OCI-LY3 (cell line): ENCODE data around the gene POU2AF2.

Experiments used
- H2AFZ ChIP-seq: fragments of 200-600, 300-600 bp; shearing (Covaris generic); 2 replicates; pipeline ENCODE4 v1.6.0; 2014; ENCODE audit warnings: antibody characterized with exemption, low read depth, low read length
- H3K27ac ChIP-seq: fragments of 200-600, 300-600 bp; sonication (generic); 2 replicates; pipeline ENCODE4 v1.5.1; 2014; ENCODE audit warnings: mild to moderate bottlenecking, low read length, moderate library complexity, mixed read lengths
- H3K27me3 ChIP-seq: fragments of 200-600, 300-600 bp; sonication (generic); 2 replicates; pipeline ENCODE4 v1.6.1; 2014; ENCODE audit warnings: low read depth, low read length, mixed read lengths
- H3K36me3 ChIP-seq: fragments of 200-600, 300-600 bp; sonication (generic); replicated peaks from 2 replicates; pipeline ENCODE3; 2014; ENCODE audit warnings: low read depth, low read length, mixed read lengths
- H3K4me1 ChIP-seq: fragments of 300-600, 200-600 bp; sonication (generic); 2 replicates; pipeline ENCODE4 v1.6.1; 2014; ENCODE audit warnings: low read length, mixed read lengths
- H3K4me2 ChIP-seq: fragments of 200-600, 300-600 bp; sonication (generic); 2 replicates; pipeline ENCODE4 v1.6.1; 2014; ENCODE audit warnings: low read length, mixed read lengths
- H3K4me3 ChIP-seq: fragments of 300-600, 200-600 bp; sonication (generic); 2 replicates; pipeline ENCODE4 v1.5.1; 2014; ENCODE audit warnings: antibody characterized with exemption, mild to moderate bottlenecking, low read length, moderate library complexity
- H3K79me2 ChIP-seq: fragments of 300-600, 200-600 bp; shearing (Covaris generic); 2 replicates; pipeline ENCODE4 v1.6.1; 2014; ENCODE audit warnings: mild to moderate bottlenecking, low read length, mixed read lengths
- H3K9ac ChIP-seq: fragments of 300-600, 200-600 bp; shearing (Covaris generic); 2 replicates; pipeline ENCODE4 v1.6.0; 2014; ENCODE audit warnings: mild to moderate bottlenecking, low read length, moderate library complexity
- H3K9me3 ChIP-seq: fragments of 200-600, 300-600 bp; shearing (Covaris generic); 2 replicates; pipeline ENCODE4 v1.6.1; 2014; ENCODE audit warnings: low read length, mixed read lengths; ENCODE audit not compliant: insufficient read depth
- H4K20me1 ChIP-seq: fragments of 200-600, 300-600 bp; sonication (generic); 2 replicates; pipeline ENCODE4 v1.6.1; 2016; ENCODE audit warnings: low read length, mixed read lengths; ENCODE audit not compliant: insufficient read depth
- EZH2phosphoT487 ChIP-seq: fragments of 200-600 bp; shearing (Covaris generic); IDR thresholded peaks from 2 replicates; pipeline ENCODE4 v1.6.1; 2018; ENCODE audit warnings: antibody characterized with exemption, mixed run types, low read depth
- TF ChIP-seq, protein P1 (sequence below): fragments of 200-600, 300-600 bp; sonication (generic); IDR thresholded peaks from 2 replicates; pipeline ENCODE4 v1.5.1; 2014; ENCODE audit warnings: antibody characterized with exemption, low read length, low read depth

POU2AF2 gene

DNA sequence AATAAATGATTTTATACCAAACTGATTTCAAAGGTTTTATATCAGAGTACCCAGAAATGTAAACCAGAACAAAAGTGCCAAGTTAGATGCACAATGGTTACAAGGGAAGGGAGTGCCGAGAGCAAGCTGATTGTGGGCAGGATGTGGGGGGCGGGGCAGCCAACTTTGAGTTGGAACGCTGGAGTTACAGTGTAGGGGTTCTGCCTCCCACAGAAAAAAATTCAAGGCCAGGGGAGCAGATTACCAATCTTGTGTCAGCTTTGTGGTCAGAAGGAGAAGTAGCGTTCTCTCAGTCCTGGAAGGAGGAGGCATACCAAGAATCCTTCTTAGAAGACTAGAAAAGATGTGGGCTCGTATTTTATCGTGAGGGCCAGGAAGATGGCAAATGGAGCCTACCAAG lies 15.9 kb upstream of the POU2AF2 start:
- H3K4me2 ChIP-seq: no peak overlapping the region; the same call in 1 of the 2 replicates
- no peak overlapping the region for H3K27ac ChIP-seq
- H3K4me3 ChIP-seq: no peak overlapping the region
- TF ChIP-seq EZH2phosphoT487: no peak
- TF ChIP-seq, protein P1, sequence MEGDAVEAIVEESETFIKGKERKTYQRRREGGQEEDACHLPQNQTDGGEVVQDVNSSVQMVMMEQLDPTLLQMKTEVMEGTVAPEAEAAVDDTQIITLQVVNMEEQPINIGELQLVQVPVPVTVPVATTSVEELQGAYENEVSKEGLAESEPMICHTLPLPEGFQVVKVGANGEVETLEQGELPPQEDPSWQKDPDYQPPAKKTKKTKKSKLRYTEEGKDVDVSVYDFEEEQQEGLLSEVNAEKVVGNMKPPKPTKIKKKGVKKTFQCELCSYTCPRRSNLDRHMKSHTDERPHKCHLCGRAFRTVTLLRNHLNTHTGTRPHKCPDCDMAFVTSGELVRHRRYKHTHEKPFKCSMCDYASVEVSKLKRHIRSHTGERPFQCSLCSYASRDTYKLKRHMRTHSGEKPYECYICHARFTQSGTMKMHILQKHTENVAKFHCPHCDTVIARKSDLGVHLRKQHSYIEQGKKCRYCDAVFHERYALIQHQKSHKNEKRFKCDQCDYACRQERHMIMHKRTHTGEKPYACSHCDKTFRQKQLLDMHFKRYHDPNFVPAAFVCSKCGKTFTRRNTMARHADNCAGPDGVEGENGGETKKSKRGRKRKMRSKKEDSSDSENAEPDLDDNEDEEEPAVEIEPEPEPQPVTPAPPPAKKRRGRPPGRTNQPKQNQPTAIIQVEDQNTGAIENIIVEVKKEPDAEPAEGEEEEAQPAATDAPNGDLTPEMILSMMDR: no peak
- no peaks in the 10 kb centered on the region for H3K9me3 ChIP-seq
- H3K9ac ChIP-seq: no peak overlapping the region
- H3K4me1 ChIP-seq: peaks cover 20% of the 10 kb centered on the region
- H3K79me2 ChIP-seq: no peaks in the 10 kb centered on the region
- no peaks in the 10 kb centered on the region for H3K36me3 ChIP-seq
- no peaks in the 10 kb centered on the region for H4K20me1 ChIP-seq
- no peak overlapping the region for H2AFZ ChIP-seq
- H3K27me3 ChIP-seq: peaks cover 28% of the 10 kb centered on the region

DNA sequence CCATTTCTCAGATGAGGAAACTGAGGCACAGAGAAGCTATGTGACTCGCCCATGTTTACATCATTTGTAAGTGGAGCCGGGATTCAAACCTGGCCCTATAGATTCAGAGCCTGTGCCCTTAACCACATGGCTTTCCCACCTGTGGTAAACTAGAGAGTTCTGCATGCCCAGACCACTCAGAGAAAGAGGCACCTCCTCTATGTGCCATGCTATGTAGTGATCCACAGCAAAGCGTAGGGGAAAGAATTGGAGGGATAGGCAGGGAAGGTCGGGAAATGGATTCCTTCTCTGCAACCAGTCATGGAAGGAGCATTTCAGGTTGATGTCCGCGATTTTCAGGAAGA lies 15.4 kb upstream of the POU2AF2 start:
- no peak overlapping the region for H3K9ac ChIP-seq

DNA sequence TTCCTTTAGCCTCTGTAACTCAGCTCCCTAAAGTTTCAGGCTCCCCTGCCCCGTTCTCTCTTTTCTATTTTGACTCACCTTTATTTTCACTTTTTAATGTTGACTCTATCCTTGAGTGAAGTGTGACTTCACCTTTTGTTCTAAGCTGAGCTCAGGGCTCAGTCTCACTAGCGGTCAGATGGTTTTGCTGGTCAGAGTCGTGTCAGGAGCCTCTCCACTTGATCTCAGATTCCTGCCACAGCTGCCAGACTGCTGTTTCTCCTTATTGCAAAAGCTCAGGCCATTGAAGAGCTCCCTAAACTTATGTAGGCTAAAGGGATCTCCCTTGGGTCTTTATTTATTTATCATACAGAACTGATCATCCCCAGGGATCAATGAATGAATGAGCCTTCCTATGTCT lies 13.7 kb upstream of the POU2AF2 start:
- peaks cover 20% of the 10 kb centered on the region for H3K4me1 ChIP-seq
- H3K9me3 ChIP-seq: no peaks in the 10 kb centered on the region
- no peak overlapping the region for H3K4me3 ChIP-seq
- TF ChIP-seq, protein P1: no peak
- no peak for TF ChIP-seq EZH2phosphoT487
- H3K27me3 ChIP-seq: peaks cover 34% of the 10 kb centered on the region
- no peaks in the 10 kb centered on the region for H4K20me1 ChIP-seq
- H3K4me2 ChIP-seq: peak overlapping the region; percentile 90
- H3K36me3 ChIP-seq: no peaks in the 10 kb centered on the region
- H2AFZ ChIP-seq: no peak overlapping the region
- H3K27ac ChIP-seq: no peak overlapping the region
- no peaks in the 10 kb centered on the region for H3K79me2 ChIP-seq
- H3K9ac ChIP-seq: no peak overlapping the region

More for the DNA sequence above, 15.4 kb upstream of the POU2AF2 start:
- no peaks in the 10 kb centered on the region for H3K9me3 ChIP-seq
- peak overlapping the region; percentile 75 for H3K4me3 ChIP-seq
- peaks cover 27% of the 10 kb centered on the region for H3K27me3 ChIP-seq
- no peak overlapping the region for H2AFZ ChIP-seq
- no peaks in the 10 kb centered on the region for H4K20me1 ChIP-seq
- H3K79me2 ChIP-seq: no peaks in the 10 kb centered on the region
- peak overlapping the region; percentile 90 for H3K4me2 ChIP-seq
- peaks cover 20% of the 10 kb centered on the region for H3K4me1 ChIP-seq
- no peaks in the 10 kb centered on the region for H3K36me3 ChIP-seq
- no peak for TF ChIP-seq EZH2phosphoT487
- TF ChIP-seq, protein P1: no peak
- no peak overlapping the region for H3K27ac ChIP-seq

DNA sequence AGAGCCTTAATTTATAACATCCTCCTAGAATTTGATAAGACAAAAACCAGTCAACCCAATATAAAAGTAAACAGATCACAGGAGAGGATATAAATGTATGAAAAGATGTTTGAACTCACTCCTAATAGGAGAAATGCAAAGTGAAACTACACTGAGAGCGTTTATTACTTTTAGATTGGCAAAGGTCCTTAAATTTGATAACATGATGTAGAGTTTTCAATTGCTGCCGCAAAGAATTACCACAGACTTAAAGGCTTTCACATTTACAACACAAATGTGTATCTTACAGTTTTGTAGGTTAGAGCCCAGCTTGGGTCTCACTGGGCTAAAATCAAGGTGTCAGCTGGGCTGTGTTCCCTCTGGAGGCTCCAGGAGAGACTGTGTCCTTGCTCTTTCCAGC lies 9.1 kb upstream of the POU2AF2 start:
- no peak overlapping the region for H2AFZ ChIP-seq

More for the DNA sequence above, 9.1 kb upstream of the POU2AF2 start:
- Histone ChIP-seq H3K27ac (no peak overlapping the region), H3K79me2 (no peaks in the 10 kb centered on the region), H3K9me3 (no peaks in the 10 kb centered on the region), H3K27me3 (peaks cover 58% of the 10 kb centered on the region), H3K4me1 (peaks cover 6% of the 10 kb centered on the region), H3K4me3 (no peak overlapping the region), H4K20me1 (no peaks in the 10 kb centered on the region), H3K9ac (no peak overlapping the region), H3K4me2 (peak overlapping the region; percentile 3), H3K36me3 (no peaks in the 10 kb centered on the region)
- TF ChIP-seq, protein P1: no peak
- TF ChIP-seq EZH2phosphoT487: no peak
